OCI-LY7 (cell line): Measurements from ENCODE around the gene DGKQ. TPM values are rescaled to one million over a fixed set of nuclear protein-coding genes. Genes with fewer than 3 reads are reported as not detected.

Experiments
- BruUV-seq: library from RNA; stranded (reverse); fragments of 400-500 nt; replicated peaks from 2 replicates; lab custom pipeline; 2021; lab: Mats Ljungman, UMichigan
- CTCF ChIA-PET: fragments of 300-600 bp; sonication (Branson Sonifier 250); formaldehyde crosslinking; loops from one replicate; lab custom pipeline; 2022; ENCODE audit warnings: antibody characterized with exemption; ENCODE audit not compliant: unreplicated experiment; lab: Charles Lee
- POLR2A ChIA-PET: fragments of 300-600 bp; sonication (Branson Sonifier 250); formaldehyde crosslinking; loops from one replicate; lab custom pipeline; 2022; ENCODE audit warnings: antibody characterized with exemption; lab: Charles Lee
- DNase-seq: peaks from one replicate; pipeline ENCODE4 v3.0.0-alpha.2; 2015; ENCODE audit warnings: low spot score
- H2AFZ ChIP-seq: fragments of 200-600 bp; sonication (generic), shearing (Covaris generic); 2 replicates; pipeline ENCODE4 v1.6.1; 2014; ENCODE audit warnings: mild to moderate bottlenecking, antibody characterized with exemption, low read length, moderate library complexity
- H3K27ac ChIP-seq: fragments of 200-600 bp; sonication (generic); 2 replicates; pipeline ENCODE4 v1.5.1; 2014; ENCODE audit warnings: mixed run types, low read depth, mild to moderate bottlenecking, moderate library complexity, low read length, inconsistent platforms; ENCODE audit not compliant: poor library complexity, severe bottlenecking
- H3K36me3 ChIP-seq: fragments of 200-600 bp; sonication (generic); 2 replicates; pipeline ENCODE4 v1.6.1; 2014; ENCODE audit warnings: mild to moderate bottlenecking, antibody characterized with exemption, low read length, moderate library complexity, mixed read lengths; ENCODE audit not compliant: insufficient read depth
- H3K4me1 ChIP-seq: fragments of 200-600 bp; sonication (generic); 2 replicates; pipeline ENCODE4 v1.5.1; 2014; ENCODE audit warnings: mild to moderate bottlenecking, low read length; ENCODE audit not compliant: insufficient read depth, poor library complexity, severe bottlenecking
- H3K4me2 ChIP-seq: fragments of 200-600 bp; sonication (generic); 2 replicates; pipeline ENCODE4 v1.6.1; 2014; ENCODE audit warnings: mild to moderate bottlenecking, low read length
- H3K4me3 ChIP-seq: fragments of 200-600 bp; sonication (generic); 2 replicates; pipeline ENCODE4 v1.5.1; 2014; ENCODE audit warnings: mild to moderate bottlenecking, low read depth, low read length; ENCODE audit not compliant: poor library complexity, severe bottlenecking
- H3K79me2 ChIP-seq: fragments of 200-600 bp; sonication (generic); 2 replicates; pipeline ENCODE4 v1.6.1; 2016; ENCODE audit warnings: low read depth, mild to moderate bottlenecking, low read length, moderate library complexity, mixed read lengths; ENCODE audit not compliant: insufficient read depth
- H3K9me2 ChIP-seq: fragments of 200-600 bp; sonication (generic); 2 replicates; pipeline ENCODE4 v1.6.1; 2016; ENCODE audit warnings: mild to moderate bottlenecking, low read length, mixed read lengths; ENCODE audit not compliant: insufficient read depth
- H3K9me3 ChIP-seq: fragments of 200-600 bp; sonication (generic); 2 replicates; pipeline ENCODE4 v1.6.1; 2014; ENCODE audit warnings: mild to moderate bottlenecking, mixed run types, low read length, mixed read lengths
- H4K20me1 ChIP-seq: fragments of 200-600 bp; sonication (generic); 2 replicates; pipeline ENCODE4 v1.6.1; 2014; ENCODE audit warnings: mild to moderate bottlenecking, antibody characterized with exemption, low read length, moderate library complexity, mixed read lengths; ENCODE audit not compliant: insufficient read depth
- CTCF ChIP-seq: fragments of 200-600 bp; sonication (generic); conservative IDR thresholded peaks from 2 replicates; pipeline ENCODE4 v1.5.1; 2014; ENCODE audit warnings: mild to moderate bottlenecking, antibody characterized with exemption, low read length, moderate library complexity, mixed read lengths
- EZH2phosphoT487 ChIP-seq: fragments of 200-600 bp; sonication (generic); IDR thresholded peaks from 2 replicates; pipeline ENCODE4 v1.6.1; 2018; ENCODE audit warnings: low read depth, borderline replicate concordance, mild to moderate bottlenecking, mixed run types, antibody characterized with exemption, low read length, moderate library complexity, mixed read lengths
- intact Hi-C: fragments of 100-400 bp; cut with micrococcal nuclease; formaldehyde crosslinking; loops from one replicate; pipeline ENCODE4 v1.10.0; 2022; ENCODE audit not compliant: unreplicated experiment
- total RNA-seq, 2 experiments: library from RNA; depleted of rRNA in 1 of 2; stranded (reverse); fragments of >200 nt in 1 of 2; shearing (Covaris generic) in 1 of 2; gene quantifications; 2 replicates each; pipeline ENCODE4 v1.2.3, GENCODE V29; 2014 to 2022

The DGKQ gene
- total RNA-seq, 2 experiments from 2014 or later: 11.3 to 15.2 TPM

- BruUV-seq: no TSS peak
- CTCF ChIA-PET: no interaction called here
- Histone ChIP-seq H3K27ac (no peak overlapping the region), H3K4me3 (no peak overlapping the region), H3K9me3 (no peaks in the 10 kb centered on the region), H3K4me2 (no peak overlapping the region), H2AFZ (no peak overlapping the region), H3K4me1 (no peaks in the 10 kb centered on the region), H4K20me1 (no peaks in the 10 kb centered on the region), H3K79me2 (no peaks in the 10 kb centered on the region), H3K36me3 (no peaks in the 10 kb centered on the region), H3K9me2 (no peaks in the 10 kb centered on the region)
- TF ChIP-seq CTCF (no peak), EZH2phosphoT487 (no peak)
- no peak for DNase-seq
- POLR2A ChIA-PET: no interaction called here
- intact Hi-C loops: loop anchor here (5.0 kb wide), 1 partner anchor 98 kb away; no protein-coding TSS in a partner anchor
These were observed 16.5 kb upstream of the DGKQ start for GRCh38 chr4:989722-990471.

GRCh38 chr4:988726-989721, 15.7 kb upstream of the DGKQ start:
- CTCF ChIA-PET: no interaction called here
- no peak overlapping the region for H3K4me3 ChIP-seq
- POLR2A ChIA-PET: no interaction called here

More at GRCh38 chr4:988726-989721, 15.7 kb upstream of the DGKQ start:
- no peak overlapping the region for H3K4me2 ChIP-seq
- no peak overlapping the region for H3K27ac ChIP-seq
- no peaks in the 10 kb centered on the region for H3K4me1 ChIP-seq
- H3K9me3 ChIP-seq: no peaks in the 10 kb centered on the region
- no peaks in the 10 kb centered on the region for H3K9me2 ChIP-seq
- TF ChIP-seq CTCF: no peak
- no peak for TF ChIP-seq EZH2phosphoT487
- BruUV-seq: no TSS peak
- no peak overlapping the region for H2AFZ ChIP-seq
- intact Hi-C loops: loop anchor here (5.0 kb wide), 1 partner anchor 97 kb away; no protein-coding TSS in a partner anchor
- no peaks in the 10 kb centered on the region for H4K20me1 ChIP-seq
- H3K36me3 ChIP-seq: no peaks in the 10 kb centered on the region
- DNase-seq: no peak
- no peaks in the 10 kb centered on the region for H3K79me2 ChIP-seq
